ENCODE measurements around the gene DCST1.
"Not testable (repeated sequence)": the region's sequence is repeated elsewhere in the genome, so short reads cannot be mapped to it uniquely, and the experiment has no call there.

The DCST1 gene, protein sequence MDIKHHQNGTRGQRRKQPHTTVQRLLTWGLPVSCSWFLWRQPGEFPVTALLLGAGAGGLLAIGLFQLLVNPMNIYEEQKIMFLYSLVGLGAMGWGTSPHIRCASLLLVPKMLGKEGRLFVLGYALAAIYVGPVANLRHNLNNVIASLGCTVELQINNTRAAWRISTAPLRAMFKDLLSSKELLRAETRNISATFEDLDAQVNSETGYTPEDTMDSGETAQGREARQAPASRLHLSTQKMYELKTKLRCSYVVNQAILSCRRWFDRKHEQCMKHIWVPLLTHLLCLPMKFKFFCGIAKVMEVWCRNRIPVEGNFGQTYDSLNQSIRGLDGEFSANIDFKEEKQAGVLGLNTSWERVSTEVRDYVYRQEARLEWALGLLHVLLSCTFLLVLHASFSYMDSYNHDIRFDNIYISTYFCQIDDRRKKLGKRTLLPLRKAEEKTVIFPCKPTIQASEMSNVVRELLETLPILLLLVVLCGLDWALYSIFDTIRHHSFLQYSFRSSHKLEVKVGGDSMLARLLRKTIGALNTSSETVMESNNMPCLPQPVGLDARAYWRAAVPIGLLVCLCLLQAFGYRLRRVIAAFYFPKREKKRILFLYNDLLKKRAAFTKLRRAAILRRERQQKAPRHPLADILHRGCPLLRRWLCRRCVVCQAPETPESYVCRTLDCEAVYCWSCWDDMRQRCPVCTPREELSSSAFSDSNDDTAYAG

GRCh38 chr1:155033524-155033923 is at the start of gene DCST1, which contains the start of gene DCST2:
DCST1 (plus strand) TSS chr1:155033824; CDS start chr1:155034037, 213 bp downstream.
DCST2 (minus strand) TSS chr1:155033781; CDS start chr1:155033701, 80 bp downstream.
- DNase-seq: no peak

- DNase-seq: not testable (repeated sequence)
Measured at GRCh38 chr1:154986736-154987135, 46.9 kb upstream of the DCST1 start.

- DNase-seq: no peak
Measured at GRCh38 chr1:154987326-154987725, 46.3 kb upstream of the DCST1 start.

GRCh38 chr1:154988058-154988954 is 45.3 kb upstream of the DCST1 start:
- no peak for DNase-seq

GRCh38 chr1:154989195-154989860 is 44.3 kb upstream of the DCST1 start:
- no peak for DNase-seq

DNA sequence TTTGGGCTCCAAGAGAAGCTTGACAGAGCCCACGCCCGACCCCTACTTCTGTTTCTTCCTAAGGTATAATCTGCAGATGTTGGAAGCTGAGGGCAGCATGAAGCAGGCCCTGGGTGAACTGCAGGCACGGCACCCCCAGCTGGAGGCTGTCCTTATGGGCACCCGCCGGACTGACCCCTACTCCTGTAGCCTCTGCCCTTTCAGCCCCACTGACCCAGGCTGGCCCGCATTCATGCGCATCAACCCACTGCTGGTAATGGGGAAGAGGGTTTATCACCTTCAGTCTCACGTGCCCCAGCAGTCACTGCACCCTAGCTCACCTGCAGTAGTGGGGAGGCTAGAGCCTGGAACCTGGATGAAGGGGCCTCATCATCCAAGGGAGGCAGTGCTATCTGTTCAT is 43.3 kb upstream of the DCST1 start:
- no peak for DNase-seq

- peak; percentile 36 for DNase-seq
Measured at GRCh38 chr1:154992721-154993571, 40.7 kb upstream of the DCST1 start.

DNA sequence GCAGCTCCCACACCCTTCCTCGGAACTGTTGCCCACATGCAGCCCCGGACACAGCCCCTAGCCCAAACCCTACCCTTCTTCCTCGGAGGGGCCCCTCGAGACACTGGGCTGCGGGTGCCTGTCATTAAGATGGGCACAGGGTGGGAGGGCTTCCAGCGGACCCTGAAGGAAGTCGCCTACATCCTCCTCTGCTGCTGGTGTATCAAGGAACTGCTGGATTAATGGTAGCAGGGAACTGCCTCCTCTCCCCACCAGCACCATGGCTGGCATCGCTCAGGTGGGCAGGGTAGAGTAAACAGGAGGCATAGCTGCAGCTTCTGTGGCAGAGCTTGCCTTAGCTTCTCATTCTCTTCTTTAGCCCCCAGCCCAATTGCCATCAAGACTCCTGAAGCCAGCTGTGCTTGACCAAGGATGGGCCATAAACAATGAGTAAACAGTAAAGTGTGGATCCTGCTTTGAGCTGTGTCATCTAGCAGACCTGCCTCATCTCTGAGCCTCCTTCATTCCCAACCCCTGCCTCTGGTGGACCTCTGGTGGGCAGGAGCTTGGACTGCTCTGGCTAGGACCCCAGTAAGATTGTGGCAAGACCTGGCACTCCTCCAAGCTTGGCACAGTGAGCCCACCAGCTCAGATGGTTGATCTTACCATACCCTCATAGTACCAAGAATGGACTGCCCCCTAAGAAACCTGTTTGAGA is 39.9 kb upstream of the DCST1 start, which contains the start of gene LENEP:
TSS of gene LENEP (plus strand) at position 15 of the 697 bp plus-strand sequence. CDS start at position 37, 22 bp downstream.
- DNase-seq: no peak

- no peak for DNase-seq
Measured at GRCh38 chr1:154994269-154994587, 39.4 kb upstream of the DCST1 start.

- no peak for DNase-seq
Measured at GRCh38 chr1:154994591-154994990, 39.0 kb upstream of the DCST1 start.

- DNase-seq: peak; percentile 83
Measured at GRCh38 chr1:154995301-154995983, 38.2 kb upstream of the DCST1 start.

DNA sequence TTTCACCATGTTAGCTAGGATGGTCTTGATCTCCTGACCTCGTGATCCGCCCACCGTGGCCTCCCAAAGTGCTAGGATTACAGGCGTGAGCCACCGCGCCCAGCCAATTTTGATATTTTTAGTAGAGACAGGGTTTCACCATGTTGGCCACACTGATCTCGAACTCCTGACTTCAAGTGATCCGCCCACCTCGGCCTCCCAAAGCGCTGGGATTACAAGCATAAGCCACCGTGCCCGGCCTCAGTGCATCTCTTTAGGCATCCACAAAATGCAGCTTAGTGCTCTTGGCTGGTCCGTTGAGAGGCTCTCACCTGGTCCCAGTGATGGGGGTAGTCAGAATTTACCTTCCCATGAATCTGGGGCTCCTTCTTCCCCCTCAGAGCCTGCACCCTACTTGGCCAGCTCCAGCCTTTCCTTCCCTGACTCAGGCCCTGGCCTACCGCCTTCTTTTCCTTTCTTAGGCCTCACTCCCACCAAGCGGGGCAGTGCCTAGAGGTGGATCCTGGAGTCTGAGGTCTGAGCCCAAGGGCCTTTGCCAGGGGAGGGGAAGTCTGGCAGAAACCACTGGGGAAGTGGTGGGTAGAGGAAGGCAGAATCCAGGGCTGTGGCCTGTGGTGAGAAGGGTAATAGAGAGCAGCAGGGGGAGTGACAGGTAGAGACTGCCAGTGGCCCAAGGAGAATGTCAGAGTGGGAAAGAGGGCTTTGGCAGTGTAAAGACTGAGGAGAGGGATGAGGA is 36.5 kb upstream of the DCST1 start:
- no peak for DNase-seq

DNA sequence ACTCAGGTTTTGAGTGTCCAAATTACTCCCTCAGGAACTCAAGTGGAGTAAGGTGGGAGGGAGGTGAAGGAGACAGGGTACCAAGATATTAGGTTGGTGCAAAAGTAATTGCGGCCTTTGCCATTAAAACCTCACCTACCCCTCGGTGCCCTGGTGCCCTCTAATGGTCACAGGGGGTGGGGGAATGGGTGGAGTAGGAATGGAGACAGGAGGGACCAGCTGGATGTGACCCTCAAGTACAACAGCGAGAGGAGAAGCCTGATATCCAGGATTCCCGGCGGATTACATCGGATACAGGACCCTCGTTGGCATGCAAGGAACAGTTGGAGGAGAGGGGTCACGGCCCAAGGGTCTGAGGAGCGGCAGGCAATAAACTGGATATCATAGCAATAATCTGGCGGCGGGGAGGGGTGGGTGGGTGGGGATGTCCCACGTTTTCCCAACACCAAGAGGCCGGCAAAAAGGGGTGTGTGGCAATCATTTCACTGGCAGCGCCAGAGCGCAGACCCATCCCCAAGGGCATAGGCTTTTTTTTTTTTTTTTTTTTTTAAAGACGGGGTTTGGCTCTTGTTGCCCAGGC is 35.3 kb upstream of the DCST1 start:
- no peak for DNase-seq

DNA sequence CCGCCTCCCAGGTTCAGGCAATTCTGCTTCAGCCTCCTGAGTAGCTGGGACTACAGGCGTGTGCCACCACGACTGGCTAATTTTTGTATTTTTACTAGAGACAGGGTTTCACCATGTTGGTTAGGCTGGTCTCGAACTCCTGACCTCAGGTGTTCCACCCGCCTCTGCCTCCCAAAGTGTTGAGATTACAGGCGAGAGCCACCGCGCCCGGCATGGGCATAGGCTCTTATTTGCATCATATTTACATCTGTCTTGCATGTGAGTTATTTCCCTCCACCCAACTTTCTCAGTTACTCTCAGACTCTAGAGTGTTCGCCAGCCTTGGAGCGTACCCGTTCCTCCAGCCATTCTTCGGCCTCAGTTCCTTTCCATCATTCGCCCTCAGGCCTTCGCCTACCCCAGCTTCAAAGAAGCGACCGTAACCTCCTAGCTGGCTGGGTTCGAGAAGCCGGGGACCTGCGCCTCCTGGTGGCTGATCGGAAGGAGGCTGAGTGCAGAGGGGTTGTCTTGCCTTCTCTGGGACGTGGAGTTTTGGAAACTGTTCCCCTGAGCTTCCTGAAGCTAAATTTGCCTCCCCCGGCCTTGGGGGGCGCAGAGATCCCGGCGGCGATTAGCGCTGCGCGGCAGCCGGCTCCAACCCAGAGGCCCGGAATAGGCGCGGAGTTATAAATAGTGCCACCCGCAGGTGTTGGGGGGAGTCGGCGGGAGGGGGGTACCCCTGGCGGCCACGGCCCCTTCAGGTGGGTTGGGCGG is 34.6 kb upstream of the DCST1 start:
- peak; percentile 75 for DNase-seq

DNA sequence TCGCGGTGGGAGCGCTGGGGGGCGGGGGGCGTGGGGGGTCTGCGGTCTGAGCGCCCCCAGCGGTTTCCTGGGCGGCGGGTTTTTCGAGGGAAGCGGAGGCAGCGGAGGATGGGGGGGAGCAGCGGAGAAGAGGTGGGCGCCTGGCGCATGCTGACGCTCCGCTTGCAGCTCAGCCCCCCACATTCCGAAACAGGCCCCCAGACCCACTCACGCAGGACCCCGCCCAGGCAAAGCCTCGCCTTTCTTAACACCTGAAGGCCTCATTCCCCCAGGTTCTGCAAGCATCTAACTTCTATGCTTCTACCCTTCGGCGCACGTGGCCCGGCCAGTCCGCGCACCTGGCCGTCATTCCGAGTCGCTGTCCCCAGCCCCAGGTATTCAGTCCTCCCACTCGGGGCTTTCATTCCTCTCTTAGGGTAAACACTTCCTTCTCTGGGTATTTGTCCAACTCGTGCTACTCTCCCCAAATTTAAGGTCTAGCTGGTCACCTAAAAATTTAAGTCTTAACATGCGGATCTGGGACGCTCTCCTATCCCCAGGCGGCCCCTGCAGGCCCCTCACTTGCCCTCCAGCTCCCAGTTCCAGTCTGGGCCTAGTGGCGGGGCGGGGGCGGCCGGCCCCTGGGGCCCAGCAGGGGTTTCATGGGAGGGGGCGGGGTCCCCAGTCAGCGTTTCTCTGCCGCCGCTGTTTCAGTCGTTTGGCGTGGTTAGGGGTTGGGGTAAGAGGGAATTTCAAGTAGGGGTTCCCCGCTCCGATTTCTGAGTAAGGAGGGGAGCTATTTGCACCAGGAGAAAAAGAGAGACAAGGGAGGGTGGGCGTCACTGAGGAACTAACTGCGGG is 33.8 kb upstream of the DCST1 start:
- no peak for DNase-seq

- DNase-seq: no peak
Measured at GRCh38 chr1:155000411-155000725, 33.3 kb upstream of the DCST1 start.

DNA sequence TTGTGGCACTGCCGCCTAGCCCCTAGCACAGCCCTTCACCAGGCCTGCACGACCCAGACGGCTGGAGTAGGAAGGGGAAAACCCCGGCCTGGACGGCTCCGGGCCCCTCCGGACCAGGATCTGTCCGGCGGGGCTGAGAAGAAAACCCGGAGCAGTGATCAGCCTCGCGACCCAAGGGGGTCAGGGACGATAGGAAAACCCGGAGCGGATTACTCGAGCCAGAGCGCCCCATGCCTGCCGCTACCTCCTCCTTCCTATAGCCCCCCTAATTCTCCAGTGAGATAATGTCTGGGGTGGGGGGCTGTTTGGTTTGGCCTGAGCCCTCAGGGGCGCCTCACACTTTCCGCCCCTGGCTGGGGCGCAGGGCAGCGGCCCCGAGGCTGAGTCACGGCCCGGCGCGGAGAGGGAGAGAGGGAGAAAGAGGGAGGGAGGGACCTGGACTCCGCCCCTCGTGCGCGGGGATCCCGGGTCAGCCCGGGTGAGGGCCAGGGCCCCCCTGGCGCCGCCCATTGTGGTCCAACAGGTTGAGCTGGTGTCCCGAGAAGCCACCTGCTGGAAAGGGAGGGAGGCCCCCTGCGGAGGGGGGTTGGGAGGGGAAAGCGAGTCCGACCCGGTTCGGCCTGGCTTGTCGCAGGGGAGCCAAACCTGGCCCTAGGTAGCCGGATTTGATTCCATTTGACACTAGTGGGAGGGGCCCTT is 32.7 kb upstream of the DCST1 start:
- peak; percentile 81 for DNase-seq

Measured in fibroblast of upper back skin (primary cell).